ENCODE results near the gene CDH26. TPM values are rescaled to one million over a fixed set of nuclear protein-coding genes. Genes with fewer than 3 reads are reported as not detected.
"Not testable (repeated sequence)": the region's sequence is repeated elsewhere in the genome, so short reads cannot be mapped to it uniquely, and the experiment has no call there.

Gene CDH26
- total and polyA plus RNA-seq, 3 donors from 2014 or later: 1.7 to 3.5 (median 2.0) TPM

GRCh38 chr20:60036346-60036745 lies 78.1 kb downstream of the CDH26 start:
- no peaks in the 10 kb centered on the region for H3K9me3 ChIP-seq
- H3K4me1 ChIP-seq: peaks cover 13% of the 10 kb centered on the region
- no peaks in the 10 kb centered on the region for H3K27me3 ChIP-seq
- H3K36me3 ChIP-seq (ENCODE audit: low read depth, missing control alignments): no peaks in the 10 kb centered on the region
- intact Hi-C loops (cut with DNase I; ENCODE audit: low total_unique reads): no loop called here
- no peak overlapping the region for H3K4me3 ChIP-seq
- TF ChIP-seq CTCF (IDR thresholded peaks at IDR 0.05): no peak
- TF ChIP-seq POLR2A (IDR thresholded peaks at IDR 0.05): no peak
- WGBS, 2 donors: 91 to 94% methylated on average over 4 of the region's 4 CpGs
- no peak for DNase-seq
- H3K27ac ChIP-seq: no peak overlapping the region

- no peak for DNase-seq
- Histone ChIP-seq H3K36me3 (ENCODE audit: low read depth, missing control alignments) (no peaks in the 10 kb centered on the region), H3K4me3 (no peak overlapping the region), H3K27me3 (no peaks in the 10 kb centered on the region), H3K9me3 (no peaks in the 10 kb centered on the region), H3K4me1 (peaks cover 13% of the 10 kb centered on the region), H3K27ac (no peak overlapping the region)
- intact Hi-C loops (cut with DNase I; ENCODE audit: low total_unique reads): no loop called here
- 79 to 82% methylated on average over 10 of the region's 10 CpGs for WGBS, 2 donors
- no peak for TF ChIP-seq POLR2A (IDR thresholded peaks at IDR 0.05)
Observed at GRCh38 chr20:60036746-60037499, 78.7 kb downstream of the CDH26 start.

GRCh38 chr20:60038400-60039008 lies 80.3 kb downstream of the CDH26 start:
- no peak overlapping the region for H3K4me3 ChIP-seq
- H3K27me3 ChIP-seq: no peaks in the 10 kb centered on the region
- H3K4me1 ChIP-seq: peaks cover 13% of the 10 kb centered on the region
- H3K36me3 ChIP-seq (ENCODE audit: low read depth, missing control alignments): no peaks in the 10 kb centered on the region
- no peak for DNase-seq
- H3K9me3 ChIP-seq: no peaks in the 10 kb centered on the region
- 79 to 88% methylated on average over 4 of the region's 4 CpGs for WGBS, 2 donors
- TF ChIP-seq CTCF (IDR thresholded peaks at IDR 0.05): no peak
- TF ChIP-seq POLR2A (IDR thresholded peaks at IDR 0.05): no peak
- H3K27ac ChIP-seq: no peak overlapping the region
- intact Hi-C loops (cut with DNase I; ENCODE audit: low total_unique reads): no loop called here

- intact Hi-C loops (cut with DNase I; ENCODE audit: low total_unique reads): no loop called here
- no peak overlapping the region for H3K4me3 ChIP-seq
- H3K36me3 ChIP-seq (ENCODE audit: low read depth, missing control alignments): no peaks in the 10 kb centered on the region
- DNase-seq: no peak
- no peak for TF ChIP-seq POLR2A (IDR thresholded peaks at IDR 0.05)
- no peak for TF ChIP-seq CTCF (IDR thresholded peaks at IDR 0.05)
- no peaks in the 10 kb centered on the region for H3K27me3 ChIP-seq
- H3K27ac ChIP-seq: no peak overlapping the region
- H3K9me3 ChIP-seq: no peaks in the 10 kb centered on the region
- peaks cover 5% of the 10 kb centered on the region for H3K4me1 ChIP-seq
- WGBS, 2 donors: 87 to 91% methylated on average over 3 of the region's 3 CpGs
Observed at GRCh38 chr20:60039526-60039925, 81.3 kb downstream of the CDH26 start.

- H3K9me3 ChIP-seq: no peaks in the 10 kb centered on the region
- DNase-seq: no peak
- no peaks in the 10 kb centered on the region for H3K4me1 ChIP-seq
- H3K27ac ChIP-seq: no peak overlapping the region
- TF ChIP-seq CTCF (IDR thresholded peaks at IDR 0.05): no peak
- no peak for TF ChIP-seq POLR2A (IDR thresholded peaks at IDR 0.05)
- H3K4me3 ChIP-seq: no peak overlapping the region
- no peaks in the 10 kb centered on the region for H3K36me3 ChIP-seq (ENCODE audit: low read depth, missing control alignments)
- intact Hi-C loops (cut with DNase I; ENCODE audit: low total_unique reads): no loop called here
- WGBS, 2 donors: 93 to 96% methylated on average over 8 of the region's 8 CpGs
- no peaks in the 10 kb centered on the region for H3K27me3 ChIP-seq
Observed at GRCh38 chr20:60040471-60041162, 82.4 kb downstream of the CDH26 start.

GRCh38 chr20:60041436-60042165 lies 83.4 kb downstream of the CDH26 start:
- intact Hi-C loops (cut with DNase I; ENCODE audit: low total_unique reads); H3K9me3 ChIP-seq: not testable (repeated sequence)
- 54 to 72% methylated on average over 7 to 8 of the region's 8 CpGs for WGBS, 2 donors

More at GRCh38 chr20:60041436-60042165, 83.4 kb downstream of the CDH26 start:
- not testable (repeated sequence) for H3K4me3 ChIP-seq; H3K27ac ChIP-seq; DNase-seq; H3K4me1 ChIP-seq; H3K27me3 ChIP-seq; H3K36me3 ChIP-seq (ENCODE audit: low read depth, missing control alignments)
